Measurements from ENCODE around the gene VPS13D.
A peak's percentile ranks its signal among the peaks of the same experiment; 100 is the strongest.

The VPS13D gene

DNA sequence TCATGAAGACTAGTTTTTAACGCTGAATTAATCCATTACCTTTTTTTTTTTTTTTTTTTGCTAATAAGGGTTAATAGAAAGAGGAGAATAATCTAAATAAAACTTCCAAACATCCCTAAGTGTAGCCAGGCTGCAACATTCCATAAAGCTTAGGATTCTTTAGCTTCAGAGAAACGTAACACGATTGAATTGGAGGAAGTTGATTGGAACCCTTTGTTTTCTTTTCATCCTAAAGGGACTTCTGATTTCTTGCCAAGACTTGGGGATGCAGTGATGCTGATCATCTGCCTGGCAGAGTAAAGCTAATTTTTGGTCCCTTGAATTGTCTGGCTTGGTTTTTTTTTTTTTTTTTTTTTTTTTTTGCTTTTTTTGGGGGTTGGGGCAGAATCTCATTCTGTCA lies 142.9 kb downstream of the VPS13D start:
- no peak for DNase-seq (ENCODE audit: low read depth)
- no peak overlapping the region for H3K4me3 ChIP-seq (ENCODE audit: low read length)
- TF ChIP-seq CTCF (IDR thresholded peaks at IDR 0.05; ENCODE audit: insufficient read depth, low read depth, low read length, missing control alignments): no peak

DNA sequence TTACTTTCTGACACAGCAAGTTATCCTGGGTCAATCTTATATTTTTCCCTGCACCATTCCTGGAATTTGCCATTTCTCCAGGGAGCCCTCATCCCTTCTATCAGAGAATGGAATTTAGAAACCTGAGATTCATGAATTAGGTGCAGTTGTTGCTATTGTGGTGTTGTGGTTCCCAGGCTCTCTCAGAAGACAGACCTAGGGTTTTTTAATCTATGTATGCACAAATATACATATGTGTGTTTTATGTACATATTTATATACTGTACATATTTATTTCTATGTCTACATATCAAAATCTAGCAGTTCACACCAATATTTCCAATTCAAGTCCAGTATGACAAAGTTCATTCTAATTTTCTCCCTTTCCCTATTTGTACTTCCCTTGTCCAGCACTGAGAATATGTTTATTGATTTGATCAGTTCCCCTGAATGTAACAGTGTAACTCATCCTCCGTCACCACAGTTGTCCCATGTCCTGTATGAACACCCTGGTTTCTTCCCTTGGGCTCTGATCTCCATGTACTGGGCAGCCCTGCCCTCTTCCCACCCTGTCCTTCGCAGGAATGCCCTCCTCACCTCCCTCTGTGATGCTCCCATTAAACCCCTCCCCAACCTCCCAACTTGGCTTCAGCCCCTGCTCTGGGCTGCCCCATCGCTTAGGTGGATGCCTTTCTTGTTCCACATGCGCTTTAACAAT lies 145.5 kb downstream of the VPS13D start:
- H3K4me3 ChIP-seq (ENCODE audit: low read length): no peak overlapping the region
- TF ChIP-seq CTCF (IDR thresholded peaks at IDR 0.05; ENCODE audit: insufficient read depth, low read depth, low read length, missing control alignments): no peak
- no peak for DNase-seq (ENCODE audit: low read depth)

- H3K4me3 ChIP-seq (ENCODE audit: low read length): no peak overlapping the region
- no peak for TF ChIP-seq CTCF (IDR thresholded peaks at IDR 0.05; ENCODE audit: insufficient read depth, low read depth, low read length, missing control alignments)
- DNase-seq (ENCODE audit: low read depth): no peak
Measured at GRCh38 chr1:12376236-12377045, 146.6 kb downstream of the VPS13D start.

DNA sequence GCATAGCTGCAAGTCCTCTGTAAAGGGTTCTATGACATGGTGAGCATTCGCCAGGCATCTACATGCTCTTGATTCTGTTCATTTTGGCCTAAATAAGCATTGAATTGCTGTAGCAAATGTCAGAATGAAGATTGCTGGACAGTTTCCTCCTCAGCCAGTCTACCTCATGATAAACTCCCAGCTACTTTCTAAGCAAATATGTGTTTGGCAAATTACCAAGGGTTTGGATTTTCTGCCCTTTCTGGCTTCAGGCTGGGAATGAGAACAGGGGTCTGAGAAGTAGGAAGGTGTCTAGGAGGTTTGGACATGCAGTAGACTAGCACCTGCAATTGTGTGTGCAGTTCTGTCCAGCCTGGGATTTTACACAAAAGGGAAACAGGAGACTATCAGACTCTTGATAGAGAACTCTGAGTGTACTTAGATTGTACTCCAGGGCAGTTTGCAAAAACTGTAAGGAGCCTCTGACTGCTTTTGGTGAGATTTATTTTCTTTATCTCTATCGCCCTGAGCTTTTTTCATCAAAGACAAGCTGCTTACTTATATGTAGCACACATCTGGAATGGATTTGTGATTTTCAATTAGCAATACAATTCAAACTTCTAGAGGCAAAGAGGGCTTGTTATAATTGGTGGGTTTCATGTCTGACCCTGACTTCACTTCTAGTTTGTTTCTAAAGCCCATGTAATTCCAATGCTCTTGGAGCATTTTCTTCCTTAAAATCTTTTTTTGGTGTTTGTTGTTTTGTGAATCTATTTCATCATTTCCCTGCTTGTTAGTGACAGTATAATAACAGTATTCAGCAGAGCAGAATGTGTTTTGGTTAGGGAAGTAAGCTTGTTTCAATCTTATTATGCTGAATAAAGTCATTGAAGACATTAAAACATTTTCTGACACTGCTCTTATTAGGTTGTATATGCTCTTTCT lies 150.8 kb downstream of the VPS13D start:
- DNase-seq (ENCODE audit: low read depth): no peak
- TF ChIP-seq CTCF (IDR thresholded peaks at IDR 0.05; ENCODE audit: insufficient read depth, low read depth, low read length, missing control alignments): no peak
- H3K4me3 ChIP-seq (ENCODE audit: low read length): no peak overlapping the region

GRCh38 chr1:12383001-12383400 lies 153.2 kb downstream of the VPS13D start:
- DNase-seq (ENCODE audit: low read depth): peak; percentile 69
- TF ChIP-seq CTCF (IDR thresholded peaks at IDR 0.05; ENCODE audit: insufficient read depth, low read depth, low read length, missing control alignments): no peak
- no peak overlapping the region for H3K4me3 ChIP-seq (ENCODE audit: low read length)

DNA sequence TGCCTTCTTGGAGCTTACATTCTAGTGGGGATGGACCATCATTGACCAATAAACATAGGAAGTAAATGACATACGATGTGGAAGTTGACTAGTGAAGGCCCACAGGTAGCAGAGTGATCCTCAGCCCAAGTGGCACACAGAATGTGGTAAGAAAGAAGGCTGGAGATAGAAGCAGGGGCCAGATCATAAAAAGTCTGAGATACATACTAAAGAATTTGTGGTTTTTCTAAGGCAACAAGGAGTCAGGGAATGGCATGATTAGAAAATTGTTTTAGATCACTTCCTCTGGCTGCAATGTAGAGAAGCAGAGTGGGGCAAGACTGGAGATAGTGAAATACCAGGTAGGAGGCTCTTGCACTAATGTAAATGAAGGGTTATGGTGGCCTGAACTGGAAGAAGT lies 154.0 kb downstream of the VPS13D start:
- H3K4me3 ChIP-seq (ENCODE audit: low read length): no peak overlapping the region
- no peak for DNase-seq (ENCODE audit: low read depth)
- no peak for TF ChIP-seq CTCF (IDR thresholded peaks at IDR 0.05; ENCODE audit: insufficient read depth, low read depth, low read length, missing control alignments)
